Activated CD8-positive, alpha-beta memory T cell treated with anti-CD3 and anti-CD28 coated beads for 36 hours (primary cell): ENCODE measurements around the gene BIN1. TPM values are rescaled to one million over a fixed set of nuclear protein-coding genes. Genes with fewer than 3 reads are reported as not detected.

Experiments
- CTCF ChIA-PET: fragments of 350-600 bp; sonication (Branson Sonifier 250); formaldehyde crosslinking; loops from one replicate; lab custom pipeline; 2021; ENCODE audit warnings: antibody characterized with exemption; lab: Charles Lee
- POLR2A ChIA-PET: fragments of 350-600 bp; sonication (Branson Sonifier 250); formaldehyde crosslinking; loops from one replicate; lab custom pipeline; 2021; ENCODE audit warnings: antibody characterized with exemption; lab: Charles Lee
- total RNA-seq, 2 experiments: library from RNA; stranded (reverse); gene quantifications; one replicate each; pipeline ENCODE4 v1.2.3, GENCODE V29; 2021

Gene BIN1
- total RNA-seq, 2 experiments from 2014 or later, result 82.9 to 83.8 TPM

DNA sequence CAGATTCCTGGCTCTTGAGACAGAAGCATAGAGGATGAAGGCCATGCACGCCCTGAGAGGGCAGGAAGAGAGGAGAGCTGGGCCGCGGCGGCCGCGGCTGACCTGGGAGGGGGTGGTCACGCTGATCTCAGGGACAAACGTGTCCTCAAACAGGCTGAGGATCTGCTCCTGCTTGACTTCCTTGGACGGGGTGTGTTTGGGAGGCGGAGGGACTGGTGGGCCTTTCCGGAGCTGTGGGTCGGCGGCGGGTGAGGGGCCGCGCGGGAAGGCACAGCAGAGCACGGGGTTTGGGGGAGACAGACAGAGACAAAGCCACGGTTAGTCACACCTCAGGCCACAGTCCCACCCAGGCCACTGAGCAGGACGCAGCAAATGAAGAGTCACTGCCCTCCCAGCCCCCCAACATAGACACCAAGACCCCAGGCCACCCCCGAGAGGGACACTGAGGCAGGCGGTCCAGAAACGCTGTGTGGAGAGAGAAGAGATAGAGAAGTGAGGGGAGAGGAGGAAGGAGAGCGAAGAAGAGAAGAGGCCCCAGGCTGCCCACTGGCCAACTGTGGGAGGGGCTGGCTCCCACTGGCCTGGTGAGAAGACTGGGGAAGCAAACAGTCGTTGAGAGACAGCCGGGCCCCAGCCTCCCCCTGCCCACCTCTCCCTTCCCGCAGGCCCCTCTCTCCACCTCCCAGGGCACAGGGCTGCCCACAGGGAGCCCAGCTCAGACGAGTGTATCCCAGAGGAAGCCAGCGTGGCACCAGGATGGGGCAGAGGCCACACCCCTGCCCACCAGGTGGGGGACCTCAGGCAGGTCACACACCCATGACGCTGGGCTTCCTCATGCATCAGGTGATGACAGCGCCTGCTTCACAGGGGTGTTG, 49.3 kb downstream of the BIN1 start:
- CTCF ChIA-PET, result no interaction called here
- POLR2A ChIA-PET, result no interaction called here

DNA sequence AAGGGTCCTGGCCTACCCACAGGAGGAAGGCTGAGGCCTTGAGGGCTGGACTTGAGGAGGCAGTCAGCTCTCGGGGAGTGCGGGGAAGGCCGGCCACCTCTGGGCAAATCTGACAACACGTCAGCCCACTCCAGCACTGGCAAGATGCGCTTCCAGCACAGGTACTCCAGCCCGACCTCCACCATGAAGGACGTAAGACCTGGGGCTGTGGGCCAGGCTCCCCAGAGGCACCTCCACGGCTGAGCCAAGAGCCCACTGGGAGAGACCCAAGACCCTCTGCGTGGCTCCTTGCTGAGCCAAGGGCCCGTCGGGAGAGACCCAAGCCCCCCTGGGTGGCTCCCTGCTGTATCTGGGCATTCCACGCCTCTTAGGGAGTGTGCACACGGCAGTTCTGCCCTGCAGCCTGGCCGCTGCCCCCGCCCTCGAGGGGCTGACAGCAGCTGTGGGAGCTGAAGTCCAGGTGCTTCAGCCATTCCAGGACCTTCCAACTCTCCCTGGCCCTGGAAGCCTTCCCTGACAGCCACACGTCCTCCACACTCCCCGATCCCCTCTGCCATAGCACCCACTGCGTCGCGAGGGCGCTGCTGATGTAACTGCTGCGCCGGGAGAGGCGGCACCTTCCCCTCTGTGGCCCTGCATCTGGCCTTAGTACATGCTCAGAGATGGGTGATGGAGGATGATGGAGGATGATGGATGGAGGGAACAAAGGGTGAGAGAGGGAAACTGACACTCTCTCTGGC, 50.2 kb downstream of the BIN1 start:
- POLR2A ChIA-PET, result no interaction called here
- CTCF ChIA-PET, result no interaction called here

DNA sequence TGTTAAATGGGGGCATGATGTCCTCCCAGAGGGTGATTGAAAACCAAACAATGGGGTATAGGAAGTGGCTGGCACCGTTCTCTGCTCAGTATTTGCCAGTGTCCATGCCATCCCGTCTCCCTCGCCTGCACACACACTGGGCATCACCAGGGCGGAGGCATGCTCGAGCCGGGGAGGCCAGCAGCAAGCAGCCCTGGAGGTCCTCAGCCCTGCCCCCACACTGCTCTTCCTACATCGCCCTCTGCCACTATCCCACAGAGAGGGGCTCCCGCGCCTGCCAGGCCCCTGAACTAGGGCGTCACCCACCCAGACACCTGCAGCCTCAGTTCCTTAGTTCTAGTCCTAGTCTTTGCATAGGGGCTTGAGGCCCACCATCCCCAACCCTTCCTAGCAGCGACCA, 50.9 kb downstream of the BIN1 start:
- CTCF ChIA-PET, result no interaction called here
- POLR2A ChIA-PET, result no interaction called here

DNA sequence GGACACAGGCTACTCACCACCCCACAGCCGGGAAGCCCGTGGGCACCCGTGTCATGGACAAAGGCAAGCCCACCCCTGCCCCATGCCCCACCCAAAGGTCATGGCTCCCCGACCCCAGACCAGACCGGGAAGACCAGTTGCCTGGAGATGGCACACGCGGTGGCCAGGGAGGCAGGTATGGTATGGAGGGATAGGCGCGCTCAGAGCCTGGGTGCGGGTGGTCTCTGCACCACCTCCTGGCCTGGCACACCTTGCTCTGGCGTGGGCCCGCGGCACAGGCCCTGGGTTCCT, 51.2 kb downstream of the BIN1 start:
- CTCF ChIA-PET, result no interaction called here
- POLR2A ChIA-PET, result no interaction called here

DNA sequence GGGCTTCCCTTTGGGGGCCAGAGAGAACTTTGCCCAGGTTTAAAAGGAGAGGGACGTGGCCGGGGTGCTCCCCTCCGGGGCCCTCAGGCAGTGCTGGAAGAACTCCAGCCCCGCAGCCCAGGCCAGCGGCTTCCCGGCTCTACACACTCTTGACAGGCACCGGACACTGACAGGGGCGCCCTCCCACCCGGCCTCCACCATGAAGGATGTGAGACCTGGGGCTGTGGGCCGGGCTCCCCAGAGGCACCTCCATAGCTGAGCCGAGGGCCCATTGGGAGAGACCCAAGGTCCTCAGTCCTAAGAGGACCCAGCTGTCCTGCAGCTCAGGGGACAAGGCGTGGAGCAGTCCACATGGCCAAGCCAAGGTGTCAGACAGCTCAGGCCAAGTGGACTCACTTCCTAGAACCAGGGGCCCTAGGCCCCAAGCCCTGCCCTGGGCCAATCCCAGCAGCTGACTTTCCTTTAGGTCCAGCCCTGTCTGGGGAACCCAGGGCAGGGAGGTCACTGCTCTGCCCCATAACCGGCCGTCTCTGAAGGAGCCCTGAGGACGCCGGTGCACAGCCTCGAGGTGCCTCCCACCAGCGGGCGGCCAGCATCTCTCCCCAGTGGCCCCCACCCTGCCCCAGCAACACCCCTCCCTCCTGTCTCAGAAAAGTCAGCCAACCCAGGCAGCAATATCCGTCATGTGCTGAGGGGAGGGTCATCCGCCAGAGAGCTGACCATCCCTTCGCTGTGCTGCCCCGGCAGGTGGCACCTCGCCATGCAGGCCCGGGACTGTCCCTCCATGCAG, 51.8 kb downstream of the BIN1 start:
- CTCF ChIA-PET, result no interaction called here
- POLR2A ChIA-PET, result no interaction called here

DNA sequence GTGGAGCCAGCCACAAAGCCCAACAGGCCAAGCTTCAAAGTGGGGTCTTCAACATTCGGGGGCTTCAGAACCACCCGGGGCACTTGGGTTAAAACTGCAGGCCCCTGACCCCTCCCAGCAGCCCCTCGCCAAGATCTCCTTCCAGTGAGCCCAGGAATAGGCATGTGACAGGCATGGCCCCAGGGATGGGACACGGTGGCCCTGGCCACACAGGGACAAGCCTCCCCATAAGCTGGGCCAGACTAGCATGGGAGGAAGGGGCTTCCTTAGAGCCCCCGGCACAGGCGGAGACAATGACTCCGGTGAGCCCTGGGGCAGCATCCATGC, 52.4 kb downstream of the BIN1 start:
- ChIA-PET CTCF (no interaction called here), POLR2A (no interaction called here)

DNA sequence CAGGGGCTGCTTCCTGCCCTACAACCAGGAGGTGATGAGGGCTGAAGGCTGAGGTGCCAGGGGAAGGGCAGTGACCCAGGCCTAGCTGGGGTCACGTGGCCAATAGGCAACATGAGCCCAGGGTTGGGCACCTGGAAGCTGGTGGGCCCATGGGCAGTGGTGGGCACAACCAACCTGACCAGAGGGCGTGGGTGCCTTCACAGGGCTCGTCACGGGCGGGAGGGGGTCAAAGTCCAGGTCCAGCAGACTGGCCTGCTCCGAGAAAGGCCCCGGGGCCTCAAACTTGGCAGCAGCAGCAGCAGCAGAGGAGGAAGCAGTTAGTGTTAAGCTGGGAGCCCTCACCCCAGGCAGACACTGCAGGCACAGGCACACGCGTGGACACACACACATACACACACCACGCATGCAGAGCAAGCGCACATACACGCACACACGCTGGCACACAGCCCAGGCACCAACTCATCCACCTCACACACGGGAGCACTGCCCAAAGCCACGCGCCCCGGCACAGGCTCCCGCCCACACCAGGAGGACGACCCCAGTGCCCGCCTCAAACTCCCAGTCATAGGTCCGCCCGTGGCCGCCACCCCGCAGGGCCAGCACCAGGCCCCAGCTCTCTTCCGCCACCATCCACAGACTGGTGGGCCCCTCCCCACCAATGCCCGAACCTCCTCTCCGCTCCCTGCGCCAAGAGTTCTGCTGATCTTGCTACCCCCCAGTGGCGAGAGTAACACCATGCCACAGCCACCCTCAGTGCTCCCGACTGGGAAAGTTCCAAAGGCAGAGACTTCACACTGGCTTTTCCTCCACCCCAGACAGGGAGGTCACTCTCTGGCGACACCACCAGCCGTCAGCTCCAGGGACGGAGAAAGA, 53.0 kb downstream of the BIN1 start:
- CTCF ChIA-PET, result no interaction called here

DNA sequence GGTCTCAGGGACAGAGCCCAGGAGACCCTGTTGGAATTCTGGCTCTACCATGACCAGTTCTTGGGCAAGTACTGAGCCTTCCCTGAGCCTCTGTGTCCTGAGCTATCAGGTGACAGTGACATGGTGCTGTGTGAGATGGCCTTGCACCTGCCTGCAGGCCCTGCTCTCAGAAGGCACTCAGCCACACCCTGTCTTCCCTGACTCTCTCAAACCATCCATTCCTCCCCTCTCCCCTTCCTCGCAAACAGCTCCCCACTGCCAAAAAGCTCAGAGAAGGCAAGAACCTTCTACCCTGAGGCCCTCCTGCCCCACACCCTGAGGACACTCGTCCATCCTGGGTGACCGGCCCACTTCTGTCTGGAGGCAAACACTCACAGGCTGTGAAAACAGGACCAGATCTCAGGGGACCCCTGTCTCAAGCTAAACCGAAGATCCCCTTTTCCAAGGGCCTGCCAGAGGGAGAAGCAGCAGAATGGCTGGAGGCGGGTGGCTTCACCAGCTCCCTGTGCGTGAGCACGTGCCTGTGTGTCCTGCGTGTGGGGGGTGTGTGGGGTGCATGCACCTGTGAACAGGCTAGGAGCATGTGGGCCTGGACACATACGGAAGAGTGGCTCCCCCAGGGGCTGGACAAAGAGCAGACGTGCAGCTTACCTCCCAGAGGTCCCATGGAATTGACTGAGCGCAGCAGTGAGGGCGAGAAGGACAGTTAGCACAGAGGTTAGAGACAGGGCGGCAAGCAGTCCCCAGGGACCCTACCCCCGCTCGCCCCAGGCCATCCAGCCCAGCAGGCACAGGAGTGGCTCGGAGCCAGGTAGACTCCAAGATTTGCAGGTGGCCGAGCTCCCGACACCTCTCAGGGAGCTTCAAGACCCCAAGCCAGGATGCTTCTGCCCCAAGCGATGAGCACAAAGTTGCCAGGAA, 53.9 kb downstream of the BIN1 start:
- ChIA-PET POLR2A (no interaction called here), CTCF (interaction anchor here (1.0 kb wide), 1 partner anchor 81 kb away, joined by 3 read pairs; no protein-coding TSS in a partner anchor)

More for the DNA sequence above, 53.0 kb downstream of the BIN1 start:
- POLR2A ChIA-PET, result no interaction called here

DNA sequence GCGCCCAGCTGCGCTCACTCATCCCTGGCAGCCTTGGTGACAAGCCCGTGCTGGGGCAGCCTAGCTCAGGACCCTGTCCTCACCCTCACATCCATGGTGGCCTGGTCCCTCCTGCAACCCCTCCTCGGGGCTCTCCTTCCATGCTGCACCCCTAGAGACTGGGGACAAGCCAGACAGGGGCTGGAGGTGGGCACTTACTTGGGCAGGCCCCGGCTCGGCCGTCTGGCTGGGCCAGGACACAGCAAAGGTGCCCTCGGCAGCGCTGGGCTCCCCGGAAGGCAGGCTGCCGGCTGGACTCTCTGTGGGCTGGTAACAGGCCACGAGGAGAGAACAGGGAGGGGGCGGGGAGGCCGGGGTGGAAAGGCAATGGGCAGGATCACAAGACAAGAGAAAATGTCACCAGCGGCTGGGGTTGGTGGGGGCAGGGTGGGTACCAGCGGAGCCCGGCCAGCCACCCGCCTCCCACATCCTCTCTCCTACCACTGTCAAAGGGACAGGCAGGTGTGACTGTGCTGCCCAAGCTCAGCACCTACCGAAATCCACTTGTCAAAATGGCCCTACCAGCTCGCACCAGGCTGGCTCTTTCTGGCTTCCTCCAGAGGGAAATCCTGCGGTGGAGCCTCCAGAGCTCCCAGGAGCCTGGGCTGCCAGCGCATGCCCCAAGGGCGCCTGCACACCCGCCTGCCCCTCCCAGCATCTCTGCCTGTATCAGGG, 54.7 kb downstream of the BIN1 start:
- POLR2A ChIA-PET, result no interaction called here
- CTCF ChIA-PET, result interaction anchor here (1.0 kb wide), 1 partner anchor 80 kb away, joined by 3 read pairs; no protein-coding TSS in a partner anchor

DNA sequence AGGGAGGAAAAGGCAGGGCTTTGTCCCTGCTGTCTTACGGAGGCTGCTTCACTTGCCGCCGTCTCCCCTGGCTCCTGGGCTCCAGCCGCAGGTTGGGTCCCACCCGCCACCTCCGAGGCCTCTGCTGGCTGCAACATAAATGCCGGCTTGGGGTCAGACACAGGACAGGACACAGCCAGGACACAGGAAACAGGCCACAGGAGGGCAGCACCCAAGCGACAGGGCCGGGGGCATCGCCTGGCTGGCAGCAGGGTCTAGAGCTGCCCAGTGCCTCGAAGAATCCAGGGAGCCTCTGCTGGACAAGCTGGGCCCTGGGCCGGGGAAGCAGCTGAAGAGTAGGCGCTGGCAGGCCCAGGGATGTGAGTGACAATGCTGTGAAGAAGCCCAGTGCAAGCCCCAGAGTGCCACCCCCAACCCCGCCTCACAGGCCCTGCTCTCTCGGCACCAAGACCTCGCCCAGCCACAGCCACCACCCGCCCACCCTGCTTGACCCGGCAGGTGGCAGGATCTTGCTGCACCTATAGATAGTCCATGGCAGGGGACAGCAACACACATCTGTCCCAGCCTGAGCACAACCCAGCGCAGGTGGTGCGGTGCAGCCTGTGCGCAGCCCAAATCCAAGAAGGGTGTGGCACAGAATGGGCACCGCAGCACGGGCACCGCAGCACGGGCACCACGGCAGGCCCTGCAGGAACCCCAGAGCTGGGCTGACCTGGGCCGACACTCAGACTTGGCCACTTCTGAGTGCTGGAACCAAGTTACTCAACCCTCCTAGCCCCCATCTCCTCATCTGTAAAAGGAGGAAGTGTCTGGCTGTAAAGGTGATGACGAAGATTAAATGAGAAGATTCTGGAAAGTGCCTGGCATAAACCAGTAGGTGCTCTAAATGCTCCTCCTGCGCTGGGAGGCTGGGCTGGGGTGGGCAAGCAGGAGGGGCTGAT, 55.6 kb downstream of the BIN1 start:
- CTCF ChIA-PET, result interaction anchor here (1.8 to 2.1 kb wide), 2 partner anchors 13 to 28 kb away, joined by 9 to 11 read pairs; no protein-coding TSS in a partner anchor
- POLR2A ChIA-PET, result no interaction called here

DNA sequence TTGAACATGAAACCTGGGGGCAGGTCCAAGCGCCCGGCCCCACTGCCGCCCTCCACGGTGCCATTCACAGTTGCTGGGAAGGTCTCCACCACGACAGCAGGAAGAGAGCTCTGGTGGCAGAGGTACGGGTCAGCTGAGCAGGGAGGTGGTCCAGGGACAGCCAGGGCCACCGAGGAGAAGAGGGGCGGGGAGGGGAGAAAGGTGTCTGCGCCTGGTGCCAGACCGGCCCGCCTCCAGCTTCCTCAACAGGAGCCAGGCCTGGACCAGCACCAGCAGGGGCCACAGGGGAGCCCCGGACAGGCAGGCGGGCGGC, 56.2 kb downstream of the BIN1 start:
- CTCF ChIA-PET, result interaction anchor here (0.6 to 2.1 kb wide), 7 partner anchors 9 to 79 kb away, joined by 3 to 11 read pairs (median 4); no protein-coding TSS in a partner anchor
- POLR2A ChIA-PET, result no interaction called here

DNA sequence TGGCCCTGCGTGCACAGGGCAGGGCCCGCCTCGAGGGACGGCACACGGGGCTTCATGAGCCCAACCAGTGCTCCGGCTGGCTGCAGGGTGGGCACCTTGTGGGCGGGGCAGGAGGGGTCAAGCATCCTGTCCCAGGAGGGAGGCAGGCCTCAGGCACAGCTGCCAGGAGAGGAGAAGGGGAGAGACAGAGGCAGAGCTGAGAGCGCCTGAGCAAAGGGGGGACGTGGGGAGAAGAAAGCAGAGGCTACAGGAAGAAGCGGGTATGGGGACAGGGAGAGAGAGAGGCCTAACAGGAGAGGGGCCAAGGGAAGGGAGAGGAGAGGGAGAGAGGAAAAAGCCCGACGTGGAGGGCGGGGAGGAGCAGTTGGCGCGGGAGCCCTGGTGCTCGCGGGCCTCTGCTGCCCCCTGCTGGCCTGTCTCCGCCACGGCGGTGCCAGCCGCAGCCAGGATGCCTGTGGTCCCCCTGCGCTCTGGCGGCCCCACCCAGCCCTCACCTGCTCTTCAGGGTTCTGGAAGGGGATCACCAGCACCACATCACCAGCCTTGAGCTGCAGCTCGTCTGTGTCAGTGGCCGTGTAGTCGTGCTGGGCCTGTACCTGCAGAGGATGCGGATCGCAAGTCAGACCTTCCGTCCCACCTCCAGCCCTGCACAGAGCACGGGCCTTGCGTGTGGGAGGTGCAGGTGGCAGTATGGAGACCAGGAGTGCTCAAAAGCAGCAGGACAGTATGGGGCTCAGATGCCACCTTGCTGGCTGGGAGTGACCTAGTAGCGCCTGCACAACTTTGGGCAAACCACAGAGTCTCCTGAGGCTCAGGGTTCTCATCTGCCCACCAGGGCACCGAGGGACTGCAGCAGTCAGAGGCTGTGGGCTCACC, 56.8 kb downstream of the BIN1 start:
- ChIA-PET CTCF (interaction anchor here (0.6 to 2.1 kb wide), 7 partner anchors 9 to 78 kb away, joined by 3 to 11 read pairs (median 4); no protein-coding TSS in a partner anchor), POLR2A (no interaction called here)

DNA sequence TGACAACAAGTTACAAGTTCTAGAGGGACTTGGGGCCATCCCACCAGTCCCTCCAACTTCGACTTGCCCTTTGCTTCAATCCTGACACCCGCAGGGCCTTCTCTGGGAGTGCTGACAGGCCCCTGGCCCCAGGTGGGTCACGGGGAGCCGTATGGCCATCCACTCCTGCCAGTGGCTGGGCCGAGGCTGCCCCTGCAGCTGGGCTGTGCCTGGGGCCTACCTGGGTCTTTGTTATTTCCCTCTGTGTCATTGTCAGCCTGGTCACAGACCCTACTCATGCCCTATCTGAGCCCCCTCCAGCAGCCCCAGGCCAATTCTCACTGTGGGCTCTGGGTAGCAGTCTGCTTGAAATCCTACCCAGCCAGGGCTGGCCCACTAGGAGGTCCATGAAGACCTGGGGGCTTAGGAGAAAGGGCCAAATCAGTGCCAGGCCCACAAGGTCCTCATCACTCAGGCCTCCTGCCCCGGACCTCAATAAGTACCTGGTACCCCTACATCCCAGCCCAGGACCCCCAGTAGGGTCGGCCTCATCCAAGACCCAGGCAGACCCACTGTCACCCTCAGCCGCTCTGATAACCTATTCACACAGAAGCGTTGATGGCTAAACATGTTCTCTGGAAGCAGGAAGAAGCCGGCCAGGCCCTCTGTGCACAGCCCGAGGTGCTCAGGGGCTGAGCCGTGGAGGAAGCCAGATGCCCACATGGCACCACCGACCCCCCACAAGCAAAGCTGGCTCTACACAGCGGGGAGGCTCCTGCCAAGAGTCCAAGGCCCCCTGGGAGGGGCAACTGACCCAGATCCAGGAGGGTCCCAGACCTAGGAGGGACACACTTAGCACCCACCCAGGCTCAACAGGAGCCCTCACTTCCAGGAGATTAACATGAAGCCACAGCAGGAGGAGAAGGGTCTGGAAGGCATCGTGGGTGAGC, 57.7 kb downstream of the BIN1 start:
- ChIA-PET POLR2A (no interaction called here), CTCF (interaction anchor here (1.2 to 2.1 kb wide), 6 partner anchors 8 to 77 kb away, joined by 3 to 11 read pairs (median 4); no protein-coding TSS in a partner anchor)

DNA sequence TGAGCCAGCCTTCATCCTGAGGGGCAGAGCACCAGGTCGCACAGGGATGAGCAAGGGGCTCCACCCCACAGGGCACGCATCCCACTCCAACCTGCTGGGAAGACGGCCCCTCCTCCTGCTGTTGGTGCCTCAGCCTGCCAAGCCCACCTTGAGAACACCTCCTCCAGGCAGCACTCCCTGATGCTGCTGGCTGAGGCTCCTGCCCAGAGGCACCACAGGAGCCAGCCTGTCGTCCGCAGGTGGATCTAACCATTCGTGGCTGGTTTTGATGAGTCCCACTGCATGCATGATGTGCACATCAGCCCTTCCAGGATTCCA, 58.4 kb downstream of the BIN1 start:
- CTCF ChIA-PET, result no interaction called here

More for the DNA sequence above, 58.4 kb downstream of the BIN1 start:
- POLR2A ChIA-PET, result no interaction called here
